ENCODE results near the gene SLC35F3. TPM values are rescaled to one million over a fixed set of nuclear protein-coding genes. Genes with fewer than 3 reads are reported as not detected.

The SLC35F3 gene
- total RNA-seq, 6 experiments from 2014 or later: not detected

DNA sequence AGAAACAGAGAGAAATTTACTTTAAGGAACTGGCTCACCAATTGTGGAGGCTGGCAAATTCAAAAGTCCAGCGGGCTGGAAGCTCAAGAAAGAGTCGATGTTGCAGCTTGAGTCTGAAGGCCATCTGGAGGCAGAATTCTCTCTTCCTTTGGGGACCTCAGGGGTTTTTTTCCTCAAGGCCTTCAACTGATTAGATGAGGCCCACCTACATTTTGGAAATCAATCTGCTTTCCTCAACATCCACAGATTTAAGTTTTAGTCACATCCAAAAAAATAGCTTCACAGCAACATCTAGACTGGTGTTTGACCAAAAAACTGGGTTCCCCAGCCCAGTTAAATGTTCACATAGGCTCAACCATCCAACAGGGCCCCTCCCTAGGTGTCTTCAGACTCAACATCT lies 114.9 kb downstream of the SLC35F3 start:
- H3K27ac ChIP-seq: no peak overlapping the region
- intact Hi-C loops (cut with DNase I): no loop called here
- no peaks in the 10 kb centered on the region for H3K4me1 ChIP-seq
- no peak overlapping the region for H3K4me3 ChIP-seq
- H3K9me3 ChIP-seq: no peaks in the 10 kb centered on the region
- 67% methylated on average over 1 of the region's 2 CpGs for WGBS (ENCODE audit: insufficient coverage, low coverage, low lambda C conversion rate, missing lambda C conversion rate)
- no peaks in the 10 kb centered on the region for H3K27me3 ChIP-seq
- H3K36me3 ChIP-seq: no peaks in the 10 kb centered on the region
- DNase-seq (no peak), ATAC-seq (no peak)
- TF ChIP-seq, protein P1, sequence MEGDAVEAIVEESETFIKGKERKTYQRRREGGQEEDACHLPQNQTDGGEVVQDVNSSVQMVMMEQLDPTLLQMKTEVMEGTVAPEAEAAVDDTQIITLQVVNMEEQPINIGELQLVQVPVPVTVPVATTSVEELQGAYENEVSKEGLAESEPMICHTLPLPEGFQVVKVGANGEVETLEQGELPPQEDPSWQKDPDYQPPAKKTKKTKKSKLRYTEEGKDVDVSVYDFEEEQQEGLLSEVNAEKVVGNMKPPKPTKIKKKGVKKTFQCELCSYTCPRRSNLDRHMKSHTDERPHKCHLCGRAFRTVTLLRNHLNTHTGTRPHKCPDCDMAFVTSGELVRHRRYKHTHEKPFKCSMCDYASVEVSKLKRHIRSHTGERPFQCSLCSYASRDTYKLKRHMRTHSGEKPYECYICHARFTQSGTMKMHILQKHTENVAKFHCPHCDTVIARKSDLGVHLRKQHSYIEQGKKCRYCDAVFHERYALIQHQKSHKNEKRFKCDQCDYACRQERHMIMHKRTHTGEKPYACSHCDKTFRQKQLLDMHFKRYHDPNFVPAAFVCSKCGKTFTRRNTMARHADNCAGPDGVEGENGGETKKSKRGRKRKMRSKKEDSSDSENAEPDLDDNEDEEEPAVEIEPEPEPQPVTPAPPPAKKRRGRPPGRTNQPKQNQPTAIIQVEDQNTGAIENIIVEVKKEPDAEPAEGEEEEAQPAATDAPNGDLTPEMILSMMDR (IDR thresholded peaks at IDR 0.05): no peak
- no peak for TF ChIP-seq POLR2A (IDR thresholded peaks at IDR 0.05)

DNA sequence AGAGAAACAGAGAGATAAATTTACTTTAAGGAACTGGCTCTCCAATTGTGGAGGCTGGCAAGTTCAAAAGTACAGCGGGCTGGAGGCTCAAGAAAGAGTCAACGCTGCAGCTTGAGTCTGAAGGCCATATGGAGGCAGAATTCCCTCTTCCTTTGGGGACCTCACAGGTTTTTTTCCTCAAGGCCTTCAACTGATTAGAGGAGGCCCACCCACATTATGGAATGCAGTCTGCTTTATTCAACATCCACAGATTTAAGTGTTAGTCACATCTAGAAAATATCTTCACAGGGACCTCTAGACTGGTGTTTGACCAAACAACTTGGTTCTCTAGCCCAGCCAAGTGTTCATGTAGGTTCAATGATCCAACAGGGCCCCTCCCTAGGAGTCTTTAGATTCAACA lies 117.8 kb downstream of the SLC35F3 start:
- Histone ChIP-seq H3K36me3 (no peaks in the 10 kb centered on the region), H3K4me1 (no peaks in the 10 kb centered on the region), H3K27ac (no peak overlapping the region), H3K27me3 (no peaks in the 10 kb centered on the region), H3K9me3 (no peaks in the 10 kb centered on the region), H3K4me3 (no peak overlapping the region)
- DNase-seq: no peak
- no peak for ATAC-seq
- intact Hi-C loops (cut with DNase I): no loop called here
- 75% methylated on average over 2 of the region's 2 CpGs for WGBS (ENCODE audit: insufficient coverage, low coverage, low lambda C conversion rate, missing lambda C conversion rate)
- TF ChIP-seq, protein P1 (IDR thresholded peaks at IDR 0.05): no peak
- no peak for TF ChIP-seq POLR2A (IDR thresholded peaks at IDR 0.05)

DNA sequence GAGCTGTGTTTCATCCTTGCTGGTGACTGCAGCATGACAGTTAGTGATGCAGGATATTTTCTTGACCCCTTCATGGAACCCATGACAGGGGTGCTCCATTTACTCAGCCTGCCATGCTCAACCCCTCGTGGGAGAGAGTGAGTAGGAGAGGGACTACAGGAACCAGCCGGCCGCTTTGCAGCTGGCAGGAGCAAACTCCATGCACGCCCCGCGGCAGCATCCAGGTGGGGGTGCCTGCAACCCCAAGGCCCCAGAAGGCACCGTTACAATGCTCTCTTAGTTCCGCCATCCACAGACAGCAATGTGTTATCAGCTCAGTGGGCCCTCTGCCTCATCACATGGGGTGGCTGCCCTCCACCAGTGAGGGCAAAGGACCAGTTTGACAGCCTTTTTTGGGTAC lies 135.1 kb downstream of the SLC35F3 start:
- Histone ChIP-seq H3K9me3 (no peaks in the 10 kb centered on the region), H3K27ac (no peak overlapping the region), H3K27me3 (no peaks in the 10 kb centered on the region), H3K4me1 (no peaks in the 10 kb centered on the region), H3K4me3 (no peak overlapping the region), H3K36me3 (no peaks in the 10 kb centered on the region)
- intact Hi-C loops (cut with DNase I): no loop called here
- TF ChIP-seq POLR2A (IDR thresholded peaks at IDR 0.05): no peak
- TF ChIP-seq, protein P1 (IDR thresholded peaks at IDR 0.05): no peak
- 93% methylated on average over 3 of the region's 8 CpGs for WGBS (ENCODE audit: insufficient coverage, low coverage, low lambda C conversion rate, missing lambda C conversion rate)
- ATAC-seq (no peak), DNase-seq (no peak)

DNA sequence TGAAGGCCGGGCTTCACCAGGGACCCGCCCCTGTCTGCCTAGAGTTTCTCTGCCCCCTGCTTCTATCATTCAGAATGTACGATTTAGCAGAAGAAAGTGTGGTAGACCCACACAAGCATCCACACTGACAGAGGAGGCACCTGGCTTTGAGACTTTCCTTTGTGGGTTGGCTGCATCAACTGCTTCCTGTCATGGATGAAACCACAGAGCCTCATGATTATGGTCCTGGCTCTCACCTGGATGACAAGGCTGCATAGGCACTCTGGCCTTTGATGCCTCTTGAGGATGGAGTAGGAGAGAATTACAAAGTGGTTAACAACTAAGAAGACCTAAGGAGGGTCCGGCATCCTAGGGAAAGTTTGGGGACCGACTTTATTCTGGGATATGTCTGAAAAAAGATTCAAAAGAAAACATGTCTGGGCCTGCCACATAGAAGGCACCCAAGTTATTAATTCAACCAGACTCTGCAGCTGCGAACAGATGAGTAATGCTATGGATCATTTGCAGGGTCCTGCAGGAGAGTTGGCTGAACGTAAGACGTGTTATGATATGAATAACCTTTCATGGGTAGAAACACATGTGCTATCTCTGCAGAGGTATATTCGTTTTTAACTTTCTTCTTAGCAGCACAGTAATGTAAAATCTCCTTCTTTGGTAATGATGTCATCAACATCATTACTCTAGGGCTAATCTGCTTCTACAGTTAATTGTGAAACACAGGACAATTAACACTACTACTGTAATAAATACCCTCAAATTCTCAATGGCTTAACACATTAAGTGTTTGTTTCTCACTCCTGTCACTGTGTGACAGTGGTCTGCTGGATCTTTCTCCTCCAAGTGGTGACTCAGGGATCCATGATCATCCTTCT lies 136.2 kb downstream of the SLC35F3 start:
- intact Hi-C loops (cut with DNase I): no loop called here

More for the DNA sequence above, 136.2 kb downstream of the SLC35F3 start:
- 55% methylated on average over 7 of the region's 9 CpGs for WGBS (ENCODE audit: insufficient coverage, low coverage, low lambda C conversion rate, missing lambda C conversion rate)
- no peak overlapping the region for H3K4me3 ChIP-seq
- H3K4me1 ChIP-seq: no peaks in the 10 kb centered on the region
- no peaks in the 10 kb centered on the region for H3K36me3 ChIP-seq
- TF ChIP-seq POLR2A (IDR thresholded peaks at IDR 0.05): no peak
- TF ChIP-seq, protein P1 (IDR thresholded peaks at IDR 0.05): no peak
- ATAC-seq: no peak
- H3K27ac ChIP-seq: no peak overlapping the region
- no peaks in the 10 kb centered on the region for H3K9me3 ChIP-seq
- no peaks in the 10 kb centered on the region for H3K27me3 ChIP-seq
- DNase-seq: no peak

Measured in right lobe of liver (tissue), 6 donors.